GM12801 (cell line): ENCODE results near the gene ATP6V0C.

ENCODE experiments used
- CTCF ChIP-seq: IDR thresholded peaks from one replicate; pipeline ENCODE4 v1.5.1; 2011; ENCODE audit warnings: control low read depth; ENCODE audit not compliant: insufficient read length; ENCODE audit errors: extremely low read depth

The ATP6V0C gene

GRCh38 chr16:2482708-2483534 lies 30.8 kb upstream of the ATP6V0C start:
- no peak for TF ChIP-seq CTCF

DNA sequence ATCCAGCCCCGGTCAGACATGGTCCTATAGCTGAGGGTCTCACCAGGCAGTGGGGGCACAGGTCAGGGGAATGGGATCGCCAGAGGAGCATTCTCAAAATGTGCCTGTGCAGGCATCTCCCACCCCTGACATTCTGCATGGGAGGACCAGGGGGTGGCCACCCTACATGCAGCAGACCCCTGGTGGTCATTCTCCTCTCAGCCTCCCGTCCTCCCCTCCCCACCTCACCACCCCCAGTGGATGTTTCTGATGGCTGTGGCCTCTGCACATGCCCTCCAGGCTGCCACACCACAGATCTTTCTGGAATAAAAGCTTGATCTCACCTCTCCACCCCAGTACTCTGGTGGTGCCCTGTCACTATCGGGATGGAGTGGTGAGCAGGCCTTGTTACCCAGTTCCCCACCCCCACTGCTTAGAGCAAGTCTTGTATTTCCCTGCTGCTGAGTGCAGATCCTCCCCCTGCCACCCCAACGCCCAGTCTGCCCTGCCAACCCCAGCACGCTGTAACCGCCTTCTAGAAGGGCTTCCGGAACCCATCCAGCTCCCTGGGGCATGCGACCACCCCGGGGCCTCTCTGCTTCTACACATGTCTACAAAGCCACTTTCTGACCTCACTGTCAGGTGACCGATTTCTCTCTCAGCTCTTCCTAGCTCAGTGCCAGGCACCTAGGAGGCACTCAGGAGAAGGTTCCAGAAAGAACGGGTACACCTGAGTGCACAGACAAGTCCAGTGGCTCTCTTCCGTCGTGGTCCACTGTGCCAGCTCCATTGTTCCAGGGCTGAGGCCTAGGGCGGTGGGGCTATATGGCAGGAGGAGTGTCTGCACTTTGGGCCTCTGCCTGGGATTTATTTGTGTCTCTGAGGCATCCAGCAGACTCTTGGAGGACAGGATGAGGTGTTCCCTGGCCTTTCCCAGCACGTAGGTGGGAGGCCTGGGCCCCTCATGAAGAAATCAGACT lies 29.5 kb upstream of the ATP6V0C start:
- no peak for TF ChIP-seq CTCF

DNA sequence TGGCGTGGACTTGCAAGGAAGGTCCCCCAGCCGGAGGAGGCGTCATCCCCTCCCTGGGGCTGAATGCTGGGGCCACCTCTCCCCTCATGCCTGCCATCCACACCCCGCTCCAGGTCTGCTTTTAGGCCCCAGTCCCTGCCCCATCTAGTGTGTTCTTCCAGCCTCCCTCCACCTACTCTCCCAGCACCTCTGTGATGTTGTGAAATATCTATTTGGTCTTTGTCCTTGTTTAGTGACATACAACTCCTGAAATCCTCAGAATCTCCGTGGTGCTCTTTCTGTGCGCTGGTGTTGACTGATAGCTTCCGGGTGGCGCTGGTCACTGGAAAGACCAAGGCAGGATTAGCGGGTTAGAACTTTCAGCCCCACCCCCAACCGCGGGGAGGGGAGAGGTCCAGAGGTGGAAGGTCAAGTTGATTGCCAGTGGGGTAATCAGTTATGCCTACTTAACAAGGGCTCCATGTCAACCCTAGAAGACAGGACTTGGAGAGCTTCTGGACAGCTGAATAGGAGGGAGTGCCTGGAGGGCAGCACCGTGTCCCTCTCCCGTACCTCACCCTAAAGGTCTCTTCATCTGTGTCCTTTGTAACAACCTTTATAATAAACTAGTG lies 28.7 kb upstream of the ATP6V0C start:
- TF ChIP-seq CTCF = no peak

DNA sequence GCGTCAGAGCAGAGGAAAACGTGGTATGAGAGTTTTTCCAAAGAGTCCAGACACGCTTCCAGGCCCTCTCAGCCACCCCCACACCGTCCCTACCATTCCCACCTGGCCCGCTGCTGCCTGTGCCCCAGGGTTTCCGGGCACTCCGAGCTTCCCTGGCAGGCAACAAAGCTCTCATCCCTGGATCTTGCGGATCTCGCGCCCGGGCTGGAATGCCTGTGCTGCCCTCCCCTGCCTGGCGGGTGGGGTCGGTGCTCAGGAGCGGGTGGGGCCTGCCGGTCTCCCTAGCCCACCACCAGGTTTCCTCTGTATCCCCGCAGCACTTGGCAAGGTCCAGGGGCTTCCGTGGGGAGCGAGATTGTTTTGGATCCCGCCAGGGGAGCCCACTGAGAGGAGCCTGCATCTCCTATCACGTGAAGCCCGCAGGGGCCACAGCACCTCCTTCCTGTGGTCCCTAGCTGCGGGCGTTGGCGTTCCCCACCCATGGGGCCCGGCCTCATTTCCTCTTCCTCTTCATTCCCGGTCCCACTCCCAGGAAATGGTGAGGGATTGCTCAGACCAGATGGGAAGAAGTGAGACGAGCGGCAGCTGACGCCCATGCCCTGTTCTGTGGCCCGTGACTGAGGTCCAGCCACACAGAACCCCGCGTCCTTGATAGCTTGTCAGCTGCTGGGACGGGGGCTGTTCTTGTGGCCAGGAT lies 27.8 kb upstream of the ATP6V0C start:
- no peak for TF ChIP-seq CTCF

DNA sequence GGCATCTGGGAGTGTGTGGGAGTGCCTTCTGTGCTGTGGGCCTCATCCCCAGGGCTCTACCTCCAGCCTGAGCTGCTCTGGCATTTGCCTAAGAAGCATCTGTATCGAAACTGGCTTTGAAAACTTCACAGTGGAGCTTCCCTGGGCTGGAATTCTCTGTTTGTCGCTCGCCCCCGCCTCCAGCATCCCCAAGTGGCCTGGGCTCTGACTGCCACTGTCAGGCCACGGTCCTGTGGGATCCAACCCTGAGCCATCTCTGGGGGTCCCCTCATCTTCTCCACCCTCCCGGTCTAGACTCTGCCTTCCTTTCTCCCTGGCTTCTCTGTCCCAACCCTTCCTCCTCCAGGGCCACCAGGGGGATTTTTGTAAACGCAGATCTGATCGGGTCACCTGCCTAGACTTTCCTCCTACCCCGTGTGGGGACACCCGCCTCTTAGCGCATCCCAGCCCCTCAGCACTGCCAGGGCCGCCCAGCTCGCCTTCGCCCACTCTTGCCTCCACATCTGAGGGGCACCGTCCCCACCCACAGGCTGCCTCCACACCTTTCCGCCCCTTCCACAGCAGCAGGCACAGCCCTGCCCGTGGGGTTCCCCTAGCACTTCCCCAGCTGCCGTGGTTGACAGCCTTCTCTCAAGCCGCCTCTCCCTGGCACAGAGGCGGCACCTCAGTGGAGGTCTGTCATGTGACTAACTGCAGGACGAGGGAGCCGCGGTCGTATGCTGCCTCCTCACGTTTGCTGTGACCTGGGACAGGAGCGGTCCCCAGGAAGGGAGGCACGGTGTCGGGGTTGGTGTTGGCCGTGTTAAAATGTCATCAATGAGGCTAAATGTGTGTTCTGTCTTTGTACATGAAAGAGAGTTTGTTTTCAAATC lies 26.9 kb upstream of the ATP6V0C start:
- no peak for TF ChIP-seq CTCF

GRCh38 chr16:2487517-2487842 lies 26.3 kb upstream of the ATP6V0C start:
- no peak for TF ChIP-seq CTCF
